ENCODE data around the gene SPHK1.

DNA sequence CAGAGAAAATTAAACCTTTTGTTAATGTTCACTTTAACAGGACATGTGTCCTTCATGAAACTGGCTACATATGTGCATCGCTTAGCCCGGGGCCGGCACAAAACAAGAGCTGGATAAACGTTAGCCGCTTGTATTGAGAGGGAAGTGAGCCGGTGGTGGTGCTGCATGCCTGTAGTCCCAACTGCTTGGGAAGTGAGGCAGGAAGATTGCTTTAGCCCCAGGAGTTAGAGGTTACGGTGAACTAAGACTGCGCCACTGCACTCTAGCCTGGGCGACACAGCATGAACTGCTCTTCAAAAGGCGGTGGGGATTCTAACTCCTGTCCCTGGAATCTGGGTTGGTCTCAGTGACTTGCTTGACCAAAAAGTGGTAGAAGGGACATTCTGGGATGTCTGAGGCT is 15.0 kb upstream of the SPHK1 start:
- TF ChIP-seq, protein P1, sequence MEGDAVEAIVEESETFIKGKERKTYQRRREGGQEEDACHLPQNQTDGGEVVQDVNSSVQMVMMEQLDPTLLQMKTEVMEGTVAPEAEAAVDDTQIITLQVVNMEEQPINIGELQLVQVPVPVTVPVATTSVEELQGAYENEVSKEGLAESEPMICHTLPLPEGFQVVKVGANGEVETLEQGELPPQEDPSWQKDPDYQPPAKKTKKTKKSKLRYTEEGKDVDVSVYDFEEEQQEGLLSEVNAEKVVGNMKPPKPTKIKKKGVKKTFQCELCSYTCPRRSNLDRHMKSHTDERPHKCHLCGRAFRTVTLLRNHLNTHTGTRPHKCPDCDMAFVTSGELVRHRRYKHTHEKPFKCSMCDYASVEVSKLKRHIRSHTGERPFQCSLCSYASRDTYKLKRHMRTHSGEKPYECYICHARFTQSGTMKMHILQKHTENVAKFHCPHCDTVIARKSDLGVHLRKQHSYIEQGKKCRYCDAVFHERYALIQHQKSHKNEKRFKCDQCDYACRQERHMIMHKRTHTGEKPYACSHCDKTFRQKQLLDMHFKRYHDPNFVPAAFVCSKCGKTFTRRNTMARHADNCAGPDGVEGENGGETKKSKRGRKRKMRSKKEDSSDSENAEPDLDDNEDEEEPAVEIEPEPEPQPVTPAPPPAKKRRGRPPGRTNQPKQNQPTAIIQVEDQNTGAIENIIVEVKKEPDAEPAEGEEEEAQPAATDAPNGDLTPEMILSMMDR (IDR thresholded peaks at IDR 0.05) = no peak
- no peak for TF ChIP-seq POLR2A (IDR thresholded peaks at IDR 0.05)
